HG02759 (cell line): ENCODE measurements around the gene NPSR1.
A peak's percentile ranks its signal among the peaks of the same experiment; 100 is the strongest.
"Not testable (repeated sequence)": the region's sequence is repeated elsewhere in the genome, so short reads cannot be mapped to it uniquely, and the experiment has no call there.

ENCODE experiments used
- ATAC-seq: cut with Tn5 transposase; IDR thresholded peaks from one replicate; pipeline ENCODE4 v1.9.1; 2021; ENCODE audit warnings: mild to moderate bottlenecking, moderate library complexity; ENCODE audit not compliant: unreplicated experiment

Gene NPSR1

GRCh38 chr7:34756691-34757090 is 98.7 kb downstream of the NPSR1 start:
- no peak for ATAC-seq

GRCh38 chr7:34757570-34758110 is 99.6 kb downstream of the NPSR1 start:
- ATAC-seq, result no peak

- peak; percentile 57 for ATAC-seq
Measured at GRCh38 chr7:34758111-34758601, 100.1 kb downstream of the NPSR1 start.

- ATAC-seq, result no peak
Measured at GRCh38 chr7:34759477-34760125, 101.6 kb downstream of the NPSR1 start.

- no peak for ATAC-seq
Measured at GRCh38 chr7:34760271-34760670, 102.3 kb downstream of the NPSR1 start.

GRCh38 chr7:34761206-34761605 is 103.2 kb downstream of the NPSR1 start:
- ATAC-seq, result no peak

- ATAC-seq, result no peak
Measured at GRCh38 chr7:34761627-34762026, 103.6 kb downstream of the NPSR1 start.

- ATAC-seq, result no peak
Measured at GRCh38 chr7:34762764-34763163, 104.7 kb downstream of the NPSR1 start.

GRCh38 chr7:34772296-34772938 is 114.4 kb downstream of the NPSR1 start:
- ATAC-seq, result no peak

GRCh38 chr7:34776748-34777358 is 118.8 kb downstream of the NPSR1 start:
- no peak for ATAC-seq

- ATAC-seq, result no peak
Measured at GRCh38 chr7:34780546-34780945, 122.5 kb downstream of the NPSR1 start.

GRCh38 chr7:34787586-34787985 is 129.6 kb downstream of the NPSR1 start:
- no peak for ATAC-seq

- no peak for ATAC-seq
Measured at GRCh38 chr7:34806831-34807230, 148.8 kb downstream of the NPSR1 start.

GRCh38 chr7:34807548-34808340 is 149.7 kb downstream of the NPSR1 start:
- ATAC-seq, result no peak

- ATAC-seq, result not testable (repeated sequence)
Measured at GRCh38 chr7:34814203-34814842, 156.3 kb downstream of the NPSR1 start.

- no peak for ATAC-seq
Measured at GRCh38 chr7:34821932-34822558, 164.0 kb downstream of the NPSR1 start.

- peak; percentile 67 for ATAC-seq
Measured at GRCh38 chr7:34823650-34824258, 165.7 kb downstream of the NPSR1 start.

GRCh38 chr7:34825221-34825620 is 167.2 kb downstream of the NPSR1 start:
- ATAC-seq, result no peak

- no peak for ATAC-seq
Measured at GRCh38 chr7:34830390-34830789, 172.4 kb downstream of the NPSR1 start.

GRCh38 chr7:34831436-34831835 is 173.4 kb downstream of the NPSR1 start:
- no peak for ATAC-seq
